Esophagus muscularis mucosa (tissue), 4 donors: ENCODE results near the gene PKD2L2. TPM values are rescaled to one million over a fixed set of nuclear protein-coding genes. Genes with fewer than 3 reads are reported as not detected.
"Not testable (repeated sequence)": the region's sequence is repeated elsewhere in the genome, so short reads cannot be mapped to it uniquely, and the experiment has no call there.

Experiments used
- DNase-seq: peaks from one replicate; pipeline ENCODE4 v3.0.0-alpha.2; 2017; ENCODE audit errors: extremely low spot score
- H3K27ac ChIP-seq, 4 donors: fragments of 200-600 bp; sonication (generic); replicated peaks in 1 of 4; 1 replicate in 3 of 4; 2 replicates in 1 of 4; pipeline ENCODE4 v1.5.1; 2016 to 2019; ENCODE audit warnings: mild to moderate bottlenecking in 1 of 4
- H3K27me3 ChIP-seq, 4 donors: fragments of 200-600 bp; sonication (generic); one replicate each; pipeline versions ENCODE4 v1.5.1 to v1.6.0; 2016 to 2019
- H3K36me3 ChIP-seq, 4 donors: fragments of 200-600 bp; sonication (generic); one replicate each; pipeline ENCODE4 v1.5.1; 2016 to 2019
- H3K4me1 ChIP-seq, 4 donors: fragments of 200-600 bp; sonication (generic); one replicate each; pipeline ENCODE4 v1.5.1; 2016 to 2019
- H3K4me3 ChIP-seq, 4 donors: fragments of 200-600 bp; sonication (generic); 1 replicate in 2 of 4; 2 replicates in 2 of 4; pipeline ENCODE4 v1.5.1; 2016 to 2019; ENCODE audit warnings: mild to moderate bottlenecking in 4 of 4, moderate library complexity in 1 of 4
- H3K9me3 ChIP-seq, 4 donors: fragments of 200-600 bp; sonication (generic); 1 replicate in 3 of 4; 2 replicates in 1 of 4; pipeline ENCODE4 v1.5.1; 2016 to 2019
- EP300 ChIP-seq: sonication (generic); formaldehyde crosslinking; IDR thresholded peaks from one replicate; pipeline ENCODE4 v1.6.1; 2017; ENCODE audit warnings: antibody characterized with exemption
- POLR2A ChIP-seq: fragments of 450-650 bp; IDR thresholded peaks from one replicate; pipeline ENCODE4 v1.6.1; 2017; ENCODE audit warnings: antibody characterized with exemption, moderate library complexity, mild to moderate bottlenecking, low read depth
- POLR2AphosphoS5 ChIP-seq, 2 donors: sonication (generic); formaldehyde crosslinking; IDR thresholded peaks; one replicate each; pipeline ENCODE4 v1.6.1; 2017; ENCODE audit warnings: antibody characterized with exemption in 2 of 2
- WGBS: methylation state at CpG from one replicate; pipeline ENCODE4 v1.1.5; 2018; 5-methylcytosine and 5-hydroxymethylcytosine counted together
- intact Hi-C: fragments of 100-400 bp; cut with DNase I; formaldehyde crosslinking; loops from one replicate; pipeline ENCODE4 v1.15.1; 2023
- total RNA-seq, 4 donors: library from RNA; depleted of rRNA; stranded (reverse); fragments of >200 nt; gene quantifications; one replicate each; pipeline versions ENCODE4 v1.1.0 to v1.2.1, GENCODE V29; 2016
- TF ChIP-seq, protein P1 (sequence below), 3 experiments: fragments of 200-600 bp in 2 of 3; fragments of 450-650 bp in 1 of 3; sonication (generic) in 2 of 3; IDR thresholded peaks; one replicate each; pipeline ENCODE4 v1.5.1; 2017 to 2019; ENCODE audit warnings: antibody characterized with exemption in 3 of 3, mild to moderate bottlenecking in 2 of 3, moderate library complexity in 1 of 3

PKD2L2 gene
- total RNA-seq, 4 donors from 2014 or later, result 0.39 TPM; not detected in 3

DNA sequence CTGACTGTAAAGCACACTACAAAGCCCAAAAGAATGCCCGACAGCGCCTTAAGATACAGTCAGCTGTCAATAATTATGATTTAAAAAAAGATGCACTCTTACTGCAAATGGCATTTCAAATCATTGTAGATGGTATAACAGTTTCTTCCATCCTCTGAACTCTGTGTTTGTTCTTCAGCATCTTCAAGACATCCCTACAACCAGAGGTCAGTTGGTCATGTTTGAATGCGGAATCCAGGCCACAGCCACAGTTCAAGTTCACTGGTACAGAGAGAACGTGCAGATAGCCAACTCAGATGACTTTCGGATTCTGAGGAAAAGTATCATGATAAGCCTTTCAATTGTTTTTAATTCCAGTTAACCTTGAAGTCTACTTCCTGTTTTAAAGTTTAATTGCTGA is 30.3 kb upstream of the PKD2L2 start:
- no peak for TF ChIP-seq POLR2AphosphoS5 (IDR thresholded peaks at IDR 0.05)
- TF ChIP-seq POLR2A, result no peak
- no peak for TF ChIP-seq EP300
- TF ChIP-seq, protein P1, sequence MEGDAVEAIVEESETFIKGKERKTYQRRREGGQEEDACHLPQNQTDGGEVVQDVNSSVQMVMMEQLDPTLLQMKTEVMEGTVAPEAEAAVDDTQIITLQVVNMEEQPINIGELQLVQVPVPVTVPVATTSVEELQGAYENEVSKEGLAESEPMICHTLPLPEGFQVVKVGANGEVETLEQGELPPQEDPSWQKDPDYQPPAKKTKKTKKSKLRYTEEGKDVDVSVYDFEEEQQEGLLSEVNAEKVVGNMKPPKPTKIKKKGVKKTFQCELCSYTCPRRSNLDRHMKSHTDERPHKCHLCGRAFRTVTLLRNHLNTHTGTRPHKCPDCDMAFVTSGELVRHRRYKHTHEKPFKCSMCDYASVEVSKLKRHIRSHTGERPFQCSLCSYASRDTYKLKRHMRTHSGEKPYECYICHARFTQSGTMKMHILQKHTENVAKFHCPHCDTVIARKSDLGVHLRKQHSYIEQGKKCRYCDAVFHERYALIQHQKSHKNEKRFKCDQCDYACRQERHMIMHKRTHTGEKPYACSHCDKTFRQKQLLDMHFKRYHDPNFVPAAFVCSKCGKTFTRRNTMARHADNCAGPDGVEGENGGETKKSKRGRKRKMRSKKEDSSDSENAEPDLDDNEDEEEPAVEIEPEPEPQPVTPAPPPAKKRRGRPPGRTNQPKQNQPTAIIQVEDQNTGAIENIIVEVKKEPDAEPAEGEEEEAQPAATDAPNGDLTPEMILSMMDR (IDR thresholded peaks at IDR 0.05), result no peak
- intact Hi-C loops, result no loop called here
- DNase-seq, result no peak
- peak overlapping the region in 2 of 4 donors; percentile 19 to 27 for H3K4me3 ChIP-seq
- H3K4me1 ChIP-seq, result peaks cover 18 to 29% (median 23%) of the 10 kb centered on the region in 4 donors
- WGBS, result 71% methylated on average over 5 of the region's 5 CpGs
- H3K9me3 ChIP-seq, result no peaks in the 10 kb centered on the region
- H3K27me3 ChIP-seq, result no peaks in the 10 kb centered on the region
- no peaks in the 10 kb centered on the region for H3K36me3 ChIP-seq
- H3K27ac ChIP-seq, result peak overlapping the region in 1 of 4 donors; percentile 54

GRCh38 chr5:137862251-137862650 is 27.0 kb upstream of the PKD2L2 start:
- H3K27me3 ChIP-seq, result no peaks in the 10 kb centered on the region
- H3K36me3 ChIP-seq, result no peaks in the 10 kb centered on the region
- WGBS, result 90% methylated on average over 3 of the region's 3 CpGs
- no peak overlapping the region for H3K4me3 ChIP-seq
- intact Hi-C loops, result no loop called here
- peaks cover 8 to 19% (median 16%) of the 10 kb centered on the region in 4 donors for H3K4me1 ChIP-seq
- no peak overlapping the region for H3K27ac ChIP-seq
- TF ChIP-seq EP300 (no peak), POLR2AphosphoS5 (IDR thresholded peaks at IDR 0.05) (no peak), POLR2A (no peak)
- TF ChIP-seq, protein P1 (IDR thresholded peaks at IDR 0.05), result no peak
- no peaks in the 10 kb centered on the region for H3K9me3 ChIP-seq
- DNase-seq, result no peak

GRCh38 chr5:137863653-137864052 is 25.6 kb upstream of the PKD2L2 start:
- H3K27me3 ChIP-seq, H3K9me3 ChIP-seq, H3K36me3 ChIP-seq, H3K4me3 ChIP-seq, H3K4me1 ChIP-seq, DNase-seq, intact Hi-C loops, H3K27ac ChIP-seq: not testable (repeated sequence)
- WGBS, result 92% methylated on average over 5 of the region's 6 CpGs

GRCh38 chr5:137866541-137867388 is 22.5 kb upstream of the PKD2L2 start:
- no peak overlapping the region for H3K4me3 ChIP-seq
- 92% methylated on average over 4 of the region's 4 CpGs for WGBS
- H3K36me3 ChIP-seq, result no peaks in the 10 kb centered on the region
- no peaks in the 10 kb centered on the region for H3K4me1 ChIP-seq
- no peaks in the 10 kb centered on the region for H3K9me3 ChIP-seq
- no peak overlapping the region for H3K27ac ChIP-seq
- DNase-seq, result no peak
- H3K27me3 ChIP-seq, result no peaks in the 10 kb centered on the region
- TF ChIP-seq POLR2AphosphoS5 (IDR thresholded peaks at IDR 0.05), result no peak
- intact Hi-C loops, result no loop called here

DNA sequence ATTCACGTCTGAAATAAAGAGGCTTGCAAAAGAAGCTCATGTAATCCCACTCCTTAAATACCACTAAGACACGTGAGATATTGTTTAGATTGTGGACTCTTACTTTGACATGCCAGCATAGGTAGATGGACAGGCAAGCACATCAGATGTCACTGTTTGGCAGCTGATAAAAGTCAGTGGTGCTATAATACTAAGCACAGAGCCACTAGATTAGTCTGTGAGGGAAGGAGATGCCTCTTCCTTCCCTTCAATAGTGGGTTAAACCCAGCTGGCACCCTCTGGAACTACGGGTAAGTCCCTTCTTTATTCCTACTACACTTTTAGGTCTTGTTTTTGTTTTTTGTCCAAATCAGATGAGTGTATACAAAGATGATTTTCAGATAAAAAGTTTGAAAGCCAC is 21.6 kb upstream of the PKD2L2 start, which contains the start of gene MYOT:
MYOT (plus strand) TSS at position 197 of the 400 bp plus-strand sequence. CDS start 2,792 bp downstream, outside the sequence.
- Histone ChIP-seq H3K27ac (no peak within 1 kb of the TSS), H3K4me3 (no peak within 1 kb of the TSS)

More for the DNA sequence above, 21.6 kb upstream of the PKD2L2 start, which contains the start of gene MYOT:
- Histone ChIP-seq H3K4me1 (no peaks in the 10 kb centered on the region), H3K9me3 (no peaks in the 10 kb centered on the region), H3K27me3 (no peaks in the 10 kb centered on the region), H3K36me3 (no peaks in the 10 kb centered on the region)
- 73% methylated on average over 3 of the region's 3 CpGs for WGBS
- intact Hi-C loops, result no loop called here
- no peak for DNase-seq
- peak; percentile 64 for TF ChIP-seq POLR2A
- no peak for TF ChIP-seq EP300
- TF ChIP-seq POLR2AphosphoS5 (IDR thresholded peaks at IDR 0.05), result no peak
- TF ChIP-seq, protein P1 (IDR thresholded peaks at IDR 0.05), result no peak
